Measurements from ENCODE around the gene FOXE1. TPM values are rescaled to one million over a fixed set of nuclear protein-coding genes. Genes with fewer than 3 reads are reported as not detected.

The FOXE1 gene
- total RNA-seq, 1 experiment from 2014 or later: not detected

- H4K5ac ChIP-seq (ENCODE audit: insufficient read length, low read depth, low read length): no peak overlapping the region
- DNase-seq: no peak
- H3K23me2 ChIP-seq (ENCODE audit: insufficient read length, low read depth, low read length, poor library complexity, severe bottlenecking): no peaks in the 10 kb centered on the region
- H2AK5ac ChIP-seq (ENCODE audit: insufficient read length, low read length): no peak overlapping the region
- H3K27ac Mint-ChIP-seq: no peak overlapping the region
- no peak overlapping the region for H3K56ac ChIP-seq (ENCODE audit: insufficient read length, low read depth, low read length)
- no peak overlapping the region for H3K23ac ChIP-seq (ENCODE audit: insufficient read length, low read depth, low read length)
- no peak overlapping the region for H2BK120ac ChIP-seq (ENCODE audit: low read depth, low read length, poor library complexity, severe bottlenecking)
- no peaks in the 10 kb centered on the region for H3K9me3 Mint-ChIP-seq
- no peak overlapping the region for H3K27ac ChIP-seq (ENCODE audit: insufficient read length, low read depth, low read length)
- no peaks in the 10 kb centered on the region for H4K20me1 ChIP-seq (ENCODE audit: control insufficient read depth, insufficient read depth, insufficient read length)
- no peak overlapping the region for H3K9ac ChIP-seq (ENCODE audit: extremely low read depth, insufficient read length, low read length)
- peaks cover 21% of the 10 kb centered on the region for H3K27me3 Mint-ChIP-seq (ENCODE audit: low read depth)
- H3T11ph ChIP-seq (ENCODE audit: low read length): no peak overlapping the region
- WGBS (ENCODE audit: extremely low coverage, insufficient read length, low lambda C conversion rate): no CpG with 5 or more reads among the region's 7 CpGs
- H3K4me3 Mint-ChIP-seq: no peak overlapping the region
- no peaks in the 10 kb centered on the region for H3K79me1 ChIP-seq (ENCODE audit: insufficient read depth, low read depth, low read length, poor library complexity, severe bottlenecking)
- no peak overlapping the region for H2BK12ac ChIP-seq (ENCODE audit: insufficient read length, low read depth, low read length)
- no peak overlapping the region for H2BK15ac ChIP-seq (ENCODE audit: low read depth, low read length)
- H3K4me1 ChIP-seq (ENCODE audit: insufficient read depth, low read length): peaks cover 2% of the 10 kb centered on the region; the same call in 1 of the 2 replicates
- no peak overlapping the region for H3K18ac ChIP-seq (ENCODE audit: insufficient read length, low read depth, low read length)
- no peak overlapping the region for H2AFZ ChIP-seq (ENCODE audit: low read length)
- H3K4ac ChIP-seq (ENCODE audit: low read depth, low read length): no peak overlapping the region
- H3K27me3 ChIP-seq (ENCODE audit: insufficient read depth, low read length): no peaks in the 10 kb centered on the region
- peaks cover 26 to 28% of the 10 kb centered on the region in 2 experiments for H3K4me1 Mint-ChIP-seq
- no peak overlapping the region for H3K14ac ChIP-seq (ENCODE audit: insufficient read depth, low read length)
- no peaks in the 10 kb centered on the region for H3K9me3 ChIP-seq (ENCODE audit: control insufficient read depth, low read depth, low read length)
- H3K79me2 ChIP-seq (ENCODE audit: insufficient read depth, low read length): no peaks in the 10 kb centered on the region
- TF ChIP-seq CTCF (conservative IDR thresholded peaks at IDR 0.05): no peak
- H2BK20ac ChIP-seq (ENCODE audit: low read depth, low read length, poor library complexity, severe bottlenecking): no peak overlapping the region
- no peak overlapping the region for H4K8ac ChIP-seq (replicated peaks; ENCODE audit: insufficient read length, low read depth, low read length)
- no peak overlapping the region for H2BK5ac ChIP-seq (ENCODE audit: insufficient read length, low read length)
- H3K4me2 ChIP-seq (ENCODE audit: insufficient read depth, insufficient read length, low read length): no peak overlapping the region
- no peak overlapping the region for H4K91ac ChIP-seq (ENCODE audit: insufficient read length, low read depth, low read length)
- no peaks in the 10 kb centered on the region for H3K36me3 Mint-ChIP-seq (ENCODE audit: insufficient read depth in 1 of 3, low read depth in 3 of 3)
Measured at GRCh38 chr9:97811533-97812246, 41.3 kb upstream of the FOXE1 start.
